Myocyte (in vitro differentiated cells): ENCODE data around the gene SOCS6. TPM values are rescaled to one million over a fixed set of nuclear protein-coding genes. Genes with fewer than 3 reads are reported as not detected.
"Not testable (repeated sequence)": the region's sequence is repeated elsewhere in the genome, so short reads cannot be mapped to it uniquely, and the experiment has no call there.

Experiments used
- DNase-seq: peaks from one replicate; pipeline ENCODE4 v3.0.0-alpha.2; 2012; ENCODE audit warnings: low read depth
- polyA plus RNA-seq: library from polyadenylated mRNA; unstranded; fragments of >200 nt; gene quantifications from one replicate; pipeline ENCODE4 v1.2.1, GENCODE V29; 2012; ENCODE audit warnings: missing spikeins
- total RNA-seq: library from RNA; depleted of rRNA; stranded (reverse); fragments of >200 nt; gene quantifications from 2 replicates; pipeline ENCODE4 v1.2.3, GENCODE V29; 2014

The SOCS6 gene
- total RNA-seq: 23.6 and 24.1 TPM in 2 replicates
- 8.1 TPM for polyA plus RNA-seq

GRCh38 chr18:70288851-70289328, at the start of gene SOCS6:
TSS of gene SOCS6 (plus strand) at chr18:70289045. CDS start at chr18:70324669, 35,624 bp downstream.
- peak; percentile 66 for DNase-seq

GRCh38 chr18:70243131-70243929, 45.5 kb upstream of the SOCS6 start:
- peak; percentile 53 for DNase-seq

GRCh38 chr18:70246061-70246466, 42.8 kb upstream of the SOCS6 start:
- DNase-seq: no peak

- peak; percentile 18 for DNase-seq
Observed at GRCh38 chr18:70249118-70249517, 39.7 kb upstream of the SOCS6 start.

- not testable (repeated sequence) for DNase-seq
Observed at GRCh38 chr18:70249861-70250260, 39.0 kb upstream of the SOCS6 start.

GRCh38 chr18:70250781-70251180, 38.1 kb upstream of the SOCS6 start:
- no peak for DNase-seq

- no peak for DNase-seq
Observed at GRCh38 chr18:70256184-70256583, 32.7 kb upstream of the SOCS6 start.

- peak; percentile 19 for DNase-seq
Observed at GRCh38 chr18:70256994-70257393, 31.9 kb upstream of the SOCS6 start.

GRCh38 chr18:70258243-70258642, 30.6 kb upstream of the SOCS6 start:
- DNase-seq: no peak

- DNase-seq: no peak
Observed at GRCh38 chr18:70260683-70261082, 28.2 kb upstream of the SOCS6 start.

- no peak for DNase-seq
Observed at GRCh38 chr18:70261141-70261788, 27.6 kb upstream of the SOCS6 start.

GRCh38 chr18:70263336-70263735, 25.5 kb upstream of the SOCS6 start:
- no peak for DNase-seq

- DNase-seq: no peak
Observed at GRCh38 chr18:70271742-70272141, 17.1 kb upstream of the SOCS6 start.

GRCh38 chr18:70273021-70273420, 15.8 kb upstream of the SOCS6 start:
- DNase-seq: no peak

GRCh38 chr18:70276416-70277191, 12.2 kb upstream of the SOCS6 start:
- DNase-seq: no peak

GRCh38 chr18:70279470-70279869, 9.4 kb upstream of the SOCS6 start:
- DNase-seq: no peak

- DNase-seq: no peak
Observed at GRCh38 chr18:70280007-70280925, 8.6 kb upstream of the SOCS6 start.

- DNase-seq: no peak
Observed at GRCh38 chr18:70284976-70285620, 3.7 kb upstream of the SOCS6 start.

GRCh38 chr18:70287731-70288130, 1.1 kb upstream of the SOCS6 start:
- DNase-seq: no peak
